Activated CD4-positive, alpha-beta T cell treated with anti-CD3 and anti-CD28 coated beads for 4 hours (primary cell): ENCODE data around the gene IQSEC2.

Source experiments
- DNase-seq, 2 donors: peaks; one replicate each; pipeline ENCODE4 v3.0.0-alpha.2; 2020

The IQSEC2 gene

DNA sequence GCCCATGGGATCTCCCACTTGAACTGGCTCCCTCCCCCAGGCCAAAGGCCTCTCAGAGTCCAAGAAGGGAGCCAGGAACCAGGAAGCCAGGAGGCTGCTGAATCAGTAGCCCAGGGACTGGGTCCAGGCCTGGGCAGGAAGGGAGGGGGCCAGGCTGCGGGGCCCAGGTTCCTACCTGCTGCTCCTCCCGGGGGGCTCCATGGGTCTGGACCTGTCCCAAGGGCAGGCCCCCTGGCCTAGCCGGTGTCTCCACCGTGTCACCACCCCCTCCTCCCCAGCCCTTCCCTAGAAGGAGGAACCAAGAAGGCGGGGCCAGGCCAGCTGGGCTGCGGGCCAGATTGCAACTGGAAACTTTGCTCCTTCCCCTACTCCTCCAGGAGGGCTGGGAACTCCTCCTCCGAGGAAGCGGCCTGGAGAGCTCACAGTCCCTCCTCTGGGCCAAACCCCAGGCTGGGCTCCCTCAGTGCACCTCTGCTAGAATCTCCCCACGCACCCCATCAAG is at the start of gene IQSEC2:
TSS of gene IQSEC2 (minus strand) at position 264 of the 502 bp plus-strand sequence.
- DNase-seq: no peak

DNA sequence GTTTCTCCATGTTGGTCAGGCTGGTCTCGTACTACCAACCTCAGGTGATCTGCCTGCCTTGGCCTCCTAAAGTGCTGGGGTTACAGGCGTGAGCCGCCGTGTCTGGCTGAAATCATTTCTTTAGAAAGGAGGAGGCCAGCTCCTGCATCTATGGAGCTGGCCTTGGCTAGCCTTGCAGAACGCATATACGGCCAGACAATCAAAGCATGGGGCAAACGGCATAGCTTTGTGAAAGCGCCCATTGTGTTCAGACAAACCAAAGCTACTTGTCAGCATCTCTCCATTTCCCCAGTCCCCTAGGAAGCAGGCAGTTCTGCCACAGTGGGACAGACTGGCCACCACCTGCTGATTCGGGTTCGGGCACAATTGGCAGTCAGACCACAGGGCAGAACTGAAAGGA is 48.9 kb upstream of the IQSEC2 start:
- DNase-seq: no peak

DNA sequence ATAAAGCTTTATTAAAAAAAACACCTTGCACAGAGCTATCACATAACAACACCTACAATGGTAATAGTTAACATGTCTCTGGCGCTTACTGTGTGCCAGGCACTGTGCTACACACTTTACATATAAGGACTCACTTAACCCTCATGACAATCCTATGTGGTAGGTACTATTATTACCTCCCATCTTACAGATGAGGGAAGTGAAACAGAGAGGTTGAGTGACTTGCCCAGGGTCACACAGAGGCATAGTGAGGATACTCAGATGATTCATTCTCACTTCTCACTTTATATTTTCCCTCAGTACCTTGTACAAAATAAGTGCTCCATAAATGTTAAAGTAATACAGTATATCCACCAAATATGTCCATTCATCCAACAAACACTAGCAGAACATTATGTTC is 43.4 kb upstream of the IQSEC2 start:
- DNase-seq: no peak

DNA sequence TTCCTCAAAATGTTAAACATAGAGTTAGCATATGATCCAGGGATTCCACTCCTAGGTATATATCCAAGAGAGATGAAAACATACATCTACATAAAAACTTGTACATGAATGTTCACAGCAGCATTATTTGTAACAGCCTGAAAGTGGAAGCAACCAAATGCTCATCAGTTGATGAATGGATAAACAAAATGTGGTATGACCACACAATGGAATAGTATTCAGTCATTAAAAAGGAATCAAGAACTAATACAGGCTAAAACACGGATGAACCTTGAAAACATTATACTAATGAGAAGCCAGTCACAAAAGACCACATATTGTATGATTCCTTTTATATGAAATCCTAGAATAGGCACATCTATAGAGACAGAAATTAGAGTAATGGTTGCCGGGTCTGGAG is 42.7 kb upstream of the IQSEC2 start:
- DNase-seq: no peak

DNA sequence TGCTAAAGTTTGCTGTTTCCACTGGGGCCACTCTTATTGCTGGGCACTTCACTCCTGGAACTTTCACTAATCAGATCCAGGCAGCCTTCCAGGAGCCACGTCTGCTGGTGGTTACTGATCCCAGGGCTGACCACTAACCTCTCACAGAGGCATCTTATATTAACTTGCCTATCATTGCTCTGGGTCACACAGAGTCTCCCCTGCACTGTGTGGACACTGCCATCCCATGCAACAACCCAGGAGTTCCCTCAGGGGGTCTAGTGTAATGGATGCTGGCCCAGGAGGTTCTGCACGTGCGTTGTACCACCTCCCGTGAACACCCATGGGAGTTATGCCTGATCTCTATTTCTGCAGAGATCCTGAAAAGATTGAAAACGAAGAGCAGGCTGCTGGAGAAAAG is 41.8 kb upstream of the IQSEC2 start:
- no peak for DNase-seq

DNA sequence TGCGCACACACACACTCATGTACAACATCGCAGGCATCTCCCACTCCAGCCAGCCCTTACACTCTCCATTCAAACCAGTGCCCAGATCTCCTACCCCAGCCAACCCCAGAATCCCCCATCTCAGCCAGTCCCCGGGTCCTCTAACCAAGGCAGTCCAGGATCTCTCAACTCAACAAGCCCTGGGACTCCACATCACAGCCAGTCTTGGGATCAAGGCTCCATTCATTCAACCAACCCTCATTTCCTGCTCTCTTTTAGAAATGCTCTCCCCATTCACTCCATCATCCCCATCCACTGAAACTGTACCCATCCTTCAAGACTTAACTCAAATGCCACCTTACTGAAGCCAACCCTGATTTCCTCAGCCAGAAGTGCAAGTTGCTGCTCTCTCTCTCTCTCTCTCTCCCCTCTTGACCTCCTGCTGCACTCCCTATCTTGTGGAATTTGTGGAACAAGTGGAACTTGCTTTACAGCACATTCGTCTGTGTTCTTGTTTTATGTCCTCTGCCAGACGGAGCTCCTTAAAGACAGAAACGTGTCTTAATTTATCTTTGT is 40.6 kb upstream of the IQSEC2 start:
- no peak for DNase-seq

DNA sequence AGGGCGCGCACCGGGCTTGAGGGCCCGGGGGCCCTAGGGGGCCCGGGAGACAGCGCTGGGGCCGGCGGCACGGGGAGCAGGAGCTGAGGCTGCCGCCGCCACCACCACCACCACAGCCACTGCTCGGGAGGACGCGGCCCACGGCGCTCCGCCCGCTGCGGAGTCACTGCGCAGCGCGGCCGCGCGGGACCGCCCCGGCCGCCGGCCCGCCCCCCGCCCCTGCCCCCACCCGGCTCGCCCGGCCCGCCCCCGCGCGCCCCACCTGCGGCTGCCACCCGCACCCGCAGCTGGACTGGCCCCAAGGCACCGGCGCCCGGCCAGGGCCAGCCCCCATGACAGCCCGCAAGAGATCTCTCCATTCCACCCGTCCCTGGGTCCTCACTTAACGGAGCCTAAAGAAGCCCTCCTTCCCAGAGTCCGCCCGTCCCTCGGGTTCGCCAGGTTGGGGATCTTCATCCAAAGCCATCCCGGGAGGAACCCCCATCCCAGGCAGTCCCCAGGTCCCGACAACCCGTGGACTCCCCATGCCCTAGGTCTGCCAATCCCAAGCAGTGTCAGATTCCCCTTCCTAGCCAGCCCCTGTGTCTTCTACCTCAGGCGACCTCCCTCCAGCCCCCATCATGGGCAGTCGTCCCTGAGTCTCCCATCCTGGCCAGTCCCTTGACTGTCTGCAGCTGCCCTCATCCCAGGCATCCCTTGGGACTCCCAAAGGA is 40.0 kb upstream of the IQSEC2 start:
- DNase-seq: peak in 1 of 2 donors; percentile 7

DNA sequence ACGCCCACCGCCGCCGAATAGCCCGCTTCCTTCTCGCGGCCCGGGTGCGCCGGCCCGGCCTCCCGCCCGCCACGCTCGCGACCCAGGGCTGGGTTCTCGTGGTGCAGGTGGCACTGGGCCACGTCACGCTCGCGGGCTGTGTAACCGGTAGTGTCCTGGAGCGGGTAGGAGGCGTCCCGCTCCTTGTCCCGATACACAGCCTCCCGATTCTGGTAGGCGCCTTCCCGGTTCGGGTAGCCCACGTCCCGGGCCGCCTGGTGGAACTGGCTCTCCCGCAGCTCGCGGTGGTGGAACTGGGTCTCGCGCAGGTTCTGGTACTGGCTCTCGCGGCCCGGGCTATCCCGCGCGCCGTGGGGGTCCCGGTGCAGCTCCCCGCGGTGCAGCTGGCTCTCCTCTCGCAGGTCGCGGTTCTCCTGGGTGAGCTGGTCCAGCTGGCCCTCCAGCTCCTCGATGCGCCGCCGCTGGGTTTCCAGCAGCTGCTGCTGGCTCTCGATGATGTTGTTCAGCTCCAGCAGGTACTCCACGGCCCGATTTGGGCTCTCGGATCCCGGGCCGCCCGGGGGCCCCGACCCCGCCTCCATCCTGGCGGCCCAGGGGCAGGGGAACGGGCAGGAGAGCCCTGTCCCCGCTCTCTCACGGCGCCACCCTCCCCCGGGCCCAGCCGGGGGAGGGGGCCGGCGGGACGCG is 39.3 kb upstream of the IQSEC2 start:
- peak in 1 of 2 donors; percentile 3 for DNase-seq

DNA sequence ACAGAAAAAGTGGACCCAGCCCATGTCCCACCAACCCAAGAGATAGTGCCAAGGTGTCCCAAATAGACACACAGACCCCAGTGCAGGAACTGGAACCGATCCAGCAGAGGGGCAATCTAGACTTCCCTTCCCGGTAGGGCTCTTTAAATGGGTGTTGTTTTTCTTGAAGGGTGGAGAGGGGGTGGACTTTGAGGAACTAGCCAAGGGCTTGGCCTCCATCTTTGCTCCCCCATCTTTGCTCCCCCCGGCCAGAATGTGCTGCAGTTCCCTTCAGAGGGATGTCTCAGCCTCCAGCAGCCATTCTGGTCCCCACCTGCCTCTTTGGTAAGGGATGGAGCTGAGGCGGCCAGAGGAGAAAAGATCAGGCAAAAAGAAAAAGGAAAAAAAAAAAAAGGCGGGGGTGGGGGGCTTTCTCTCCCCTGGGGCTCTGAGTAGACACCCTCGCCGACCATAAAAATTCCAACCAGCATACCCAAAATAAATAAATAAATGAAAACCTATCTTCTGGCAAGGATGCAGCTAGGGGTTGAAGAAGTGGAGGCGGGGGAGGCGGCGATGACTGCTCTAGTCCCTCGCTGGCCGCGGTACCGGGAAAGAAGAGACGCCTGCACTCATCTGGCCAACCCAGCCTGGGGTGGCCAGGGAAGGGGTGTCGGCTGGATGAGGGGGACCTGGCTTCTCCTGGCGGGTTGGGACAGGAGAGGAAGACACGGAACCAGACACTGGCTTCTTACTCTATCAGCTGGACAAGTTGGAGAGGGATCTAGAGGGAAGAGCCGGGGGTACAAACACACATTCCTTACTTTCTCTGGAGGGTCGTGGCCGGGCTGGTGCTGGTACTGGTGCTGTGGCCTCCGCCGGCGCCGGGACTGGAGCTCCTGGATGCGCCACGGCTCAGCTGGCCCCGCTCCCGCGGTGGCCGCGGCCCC is 38.5 kb upstream of the IQSEC2 start:
- DNase-seq: no peak

DNA sequence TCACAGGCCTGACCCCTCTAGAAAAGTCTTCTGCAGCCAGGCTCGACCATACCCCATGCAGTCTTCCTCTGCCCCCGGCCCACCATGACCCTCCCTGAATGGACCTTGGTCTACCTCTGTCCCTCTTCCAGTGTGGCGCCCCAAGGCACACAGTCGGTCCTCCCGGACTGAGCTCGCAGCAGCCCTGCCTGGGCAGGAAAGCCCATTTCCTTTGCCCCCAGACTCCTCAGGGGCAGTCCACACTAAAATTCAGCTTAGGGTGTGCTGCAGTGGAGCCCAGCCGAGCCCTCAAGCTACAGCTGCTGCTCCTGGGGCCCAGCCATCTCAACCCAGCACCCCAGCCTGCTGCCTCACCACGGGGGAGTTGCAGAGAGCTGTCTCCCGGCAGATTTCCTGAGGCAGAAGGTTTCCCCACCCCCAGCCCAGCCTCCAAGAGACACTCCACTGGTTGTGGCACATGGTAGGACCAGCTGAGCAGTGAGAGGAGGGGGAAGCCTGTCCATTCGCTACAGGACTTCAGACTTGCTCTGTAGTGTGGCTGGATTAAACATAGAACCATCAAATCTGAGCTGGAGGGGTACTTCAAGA is 37.5 kb upstream of the IQSEC2 start:
- no peak for DNase-seq

DNA sequence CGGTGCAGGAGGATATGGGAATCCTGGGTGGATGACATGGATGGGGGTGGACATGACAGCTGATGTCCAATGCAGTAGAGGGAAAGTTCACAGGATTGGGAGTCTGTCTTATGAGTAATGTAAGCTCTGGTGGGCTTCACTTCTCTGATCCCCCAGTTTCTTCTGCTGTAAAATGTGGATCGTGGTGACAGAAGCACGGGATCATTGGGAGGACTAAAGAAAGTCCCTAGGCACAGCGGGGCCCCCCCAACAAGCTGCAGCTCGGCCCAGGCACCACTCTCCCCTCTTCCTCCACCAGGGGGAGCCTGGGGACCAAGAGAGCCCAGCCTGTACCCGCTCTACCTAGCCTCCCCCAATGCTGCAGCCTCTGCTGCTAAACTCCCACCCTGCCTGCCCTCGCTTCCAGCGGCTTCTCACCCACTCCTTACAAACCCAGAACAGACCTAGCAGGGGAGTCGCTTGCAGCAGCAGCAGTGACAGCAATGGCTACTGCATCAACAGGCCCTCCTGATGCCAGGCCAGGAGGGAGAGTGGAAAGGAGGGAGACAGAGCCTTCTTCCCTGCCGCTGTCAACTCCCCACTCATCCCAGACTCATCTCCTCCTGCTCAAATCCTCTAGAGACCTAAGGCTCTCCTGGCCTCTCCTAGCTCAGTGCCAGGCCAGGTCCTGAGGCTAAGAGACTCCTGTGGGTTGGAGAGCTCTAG is 36.1 kb upstream of the IQSEC2 start:
- DNase-seq: peak; percentile 60 to 78

DNA sequence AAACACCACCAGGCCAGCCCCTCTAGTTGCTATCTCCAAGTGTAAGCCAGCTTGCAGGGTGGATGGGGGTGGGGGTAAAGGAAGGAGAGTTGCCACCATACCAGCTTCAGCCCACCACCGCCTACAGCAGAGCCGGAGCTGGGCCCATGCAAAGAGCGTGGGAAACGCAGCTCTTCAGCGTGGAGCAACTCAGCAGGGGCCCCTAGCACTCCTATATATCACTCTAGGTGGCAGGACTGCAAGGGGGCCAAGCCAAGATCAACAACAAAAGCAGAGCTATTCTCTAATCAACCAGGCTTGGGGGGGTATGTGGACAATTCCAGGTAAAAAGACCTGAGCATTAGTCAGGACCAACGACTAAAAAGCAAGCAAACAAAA is 35.5 kb upstream of the IQSEC2 start:
- DNase-seq: no peak

DNA sequence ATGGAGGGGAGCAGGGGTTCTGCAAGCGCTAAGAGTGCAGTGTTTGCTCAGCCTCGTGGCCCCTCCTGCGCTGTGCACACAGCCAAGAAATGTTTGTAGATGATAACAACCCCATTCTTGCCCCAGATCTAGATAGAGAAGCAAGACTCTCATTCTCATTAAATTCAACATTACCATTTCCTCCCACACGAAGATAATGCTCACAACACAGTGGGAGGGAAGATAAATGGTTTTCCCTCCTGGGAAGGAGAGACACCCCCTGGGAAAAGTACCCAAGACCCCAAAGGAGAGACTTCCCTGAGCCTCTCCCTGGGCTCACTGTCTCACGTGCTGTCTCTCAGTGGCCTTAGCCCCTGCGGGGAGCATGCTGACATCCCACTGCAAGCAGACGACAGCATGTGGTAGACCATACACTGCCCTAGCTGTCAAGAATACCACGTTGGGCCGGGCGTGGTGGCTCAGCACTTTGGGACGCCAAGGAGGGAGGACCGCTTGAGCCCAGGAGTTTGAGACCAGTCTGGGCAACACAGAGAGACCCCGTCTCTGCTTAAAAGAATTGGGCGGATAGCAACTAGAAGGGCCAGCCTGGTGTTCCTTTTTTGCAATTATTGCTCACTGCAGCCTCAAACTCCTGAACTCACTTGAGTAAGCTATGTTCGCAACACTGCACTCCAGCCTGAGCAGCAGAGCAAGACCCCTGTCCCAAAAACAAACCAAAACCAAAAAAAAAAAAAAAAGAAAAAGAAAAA is 34.9 kb upstream of the IQSEC2 start:
- DNase-seq: no peak

DNA sequence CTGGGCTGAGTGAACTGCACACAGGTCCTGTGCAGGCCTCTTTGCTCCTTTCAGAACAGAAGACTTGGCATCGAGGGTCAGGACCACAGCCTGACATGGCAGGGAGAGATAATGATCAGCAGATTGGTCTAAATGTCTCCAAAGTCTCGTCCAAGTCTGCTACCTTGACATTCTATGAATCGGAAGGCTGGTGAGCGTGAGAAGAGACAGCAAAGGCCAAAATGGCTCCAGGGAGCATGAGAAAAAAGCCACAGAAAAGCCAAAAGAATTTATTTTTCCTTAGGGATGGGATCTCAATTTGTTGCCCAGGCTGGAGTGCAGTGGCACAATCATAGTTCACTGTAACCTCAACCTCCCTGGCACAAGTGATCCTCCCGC is 32.3 kb upstream of the IQSEC2 start:
- no peak for DNase-seq

DNA sequence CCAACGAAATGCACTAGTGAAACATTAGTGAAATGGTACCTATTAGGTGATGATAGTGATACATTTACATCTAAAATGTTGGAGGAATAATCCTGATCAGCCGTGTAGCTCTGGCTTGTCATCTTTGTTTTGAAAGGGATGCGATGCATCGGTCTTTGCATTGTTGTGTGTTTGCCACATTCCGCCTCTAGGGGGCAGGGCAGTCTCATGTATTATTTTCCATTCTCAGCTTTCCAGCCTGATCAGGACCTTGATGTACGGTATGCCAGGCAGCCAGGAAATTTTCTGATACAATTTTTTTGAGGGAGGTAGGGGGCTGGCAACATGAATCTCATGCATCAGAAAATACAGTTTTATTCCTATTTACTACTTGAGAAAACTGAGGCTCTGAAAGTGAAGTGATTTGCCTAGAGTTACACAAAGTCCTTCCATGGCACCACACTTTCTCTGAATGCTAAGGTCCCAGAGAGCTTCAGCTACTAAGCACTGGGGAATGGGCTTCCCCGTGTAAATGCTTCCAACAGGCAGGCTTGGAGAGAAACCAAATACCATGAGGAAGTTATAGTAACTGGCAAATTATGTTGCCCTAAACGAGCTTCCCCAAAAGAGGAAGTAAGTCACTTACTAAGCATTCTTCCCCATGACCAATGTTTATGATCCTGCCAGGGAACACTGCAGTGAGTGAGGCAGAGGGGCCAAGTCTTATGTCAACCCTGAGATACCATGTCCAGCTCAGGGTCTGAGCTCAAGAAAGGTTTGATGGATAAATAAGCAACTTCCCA is 31.8 kb upstream of the IQSEC2 start:
- DNase-seq: peak; percentile 33 to 71

DNA sequence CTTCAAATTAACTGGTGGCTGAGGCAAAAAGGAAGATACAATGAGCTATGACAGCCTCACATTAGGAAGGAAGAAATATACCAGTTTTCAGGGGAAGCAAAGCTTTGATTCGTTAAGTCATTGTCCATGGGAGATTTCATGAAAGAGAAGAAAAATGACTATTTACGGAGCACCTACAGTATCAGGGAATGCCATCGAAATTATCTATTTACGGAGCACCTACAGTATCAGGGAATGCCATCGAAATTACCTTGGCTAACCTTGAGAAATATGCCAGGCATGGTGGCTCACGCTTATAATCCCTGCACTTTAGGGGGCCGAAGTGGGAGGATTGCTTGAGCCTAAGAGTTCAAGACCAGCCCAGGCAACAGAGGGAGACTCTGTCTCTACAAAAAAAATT is 28.5 kb upstream of the IQSEC2 start:
- no peak for DNase-seq

DNA sequence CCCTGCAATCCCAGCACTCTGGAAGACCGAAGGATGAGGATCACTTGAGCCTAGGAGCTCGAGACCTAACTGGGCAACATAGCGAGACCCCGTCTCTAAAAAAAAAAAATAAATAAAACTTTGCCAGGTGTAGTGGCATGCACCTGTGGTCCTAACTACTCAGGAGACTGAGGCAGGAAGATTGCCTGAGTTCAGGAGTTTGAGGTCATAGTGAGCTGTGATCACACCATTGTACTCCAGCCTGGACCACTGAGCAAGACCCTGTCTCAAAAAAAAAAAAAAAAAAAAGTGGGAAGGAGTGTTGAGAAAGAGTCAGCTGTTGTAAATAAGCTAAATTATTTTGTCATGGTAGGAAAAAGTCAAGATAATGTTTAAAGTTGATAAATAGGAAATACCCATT is 27.5 kb upstream of the IQSEC2 start:
- DNase-seq: no peak

DNA sequence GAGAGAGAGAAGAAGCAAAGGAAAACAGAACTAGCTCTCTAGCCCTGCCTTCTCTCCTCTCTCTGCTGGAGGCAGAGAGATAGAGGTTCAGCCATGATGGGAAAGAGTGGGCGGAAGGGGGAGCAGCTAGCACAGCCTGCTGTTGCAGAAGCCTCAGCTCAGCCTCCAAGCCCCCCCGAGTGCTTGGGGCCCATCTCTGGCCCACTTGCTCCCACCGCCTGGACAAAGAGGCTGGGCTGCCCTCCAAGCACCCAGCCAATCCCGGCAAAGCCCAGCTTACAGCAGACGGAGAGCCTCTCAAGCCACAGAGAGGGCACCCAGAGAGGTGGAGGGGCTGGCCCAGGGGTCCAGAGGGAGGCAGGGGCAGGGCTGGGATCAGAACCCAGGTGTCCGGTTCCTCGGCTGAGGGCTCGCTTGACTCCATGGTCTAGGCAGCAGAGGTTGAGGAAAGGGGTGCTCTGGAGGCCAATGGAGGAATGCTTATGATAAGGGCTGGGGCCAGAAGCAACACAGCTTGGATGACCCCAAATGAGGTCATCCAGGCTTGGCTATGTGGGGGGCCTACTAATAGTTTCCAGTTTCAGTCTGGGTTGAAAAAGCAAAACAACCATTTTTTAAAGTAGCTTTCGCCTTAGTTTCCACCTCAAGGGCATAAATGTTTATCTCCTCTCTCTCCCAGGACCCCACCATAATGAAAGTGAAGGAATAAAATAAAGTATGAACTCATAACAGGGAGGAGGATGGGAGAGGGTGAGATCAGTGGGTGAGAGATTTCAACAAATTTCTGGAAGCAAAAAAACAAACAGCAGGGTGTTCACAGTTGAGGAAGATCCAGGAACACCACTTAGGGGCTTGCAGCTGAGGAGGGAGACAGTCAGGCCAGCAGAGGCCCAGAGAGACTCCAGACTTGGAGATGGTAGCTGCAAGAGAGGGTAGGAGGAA is 24.9 kb upstream of the IQSEC2 start:
- DNase-seq: no peak
